ENCODE measurements around the gene CDH12.

- TF ChIP-seq POLR2AphosphoS5 (IDR thresholded peaks at IDR 0.05; ENCODE audit: low read depth, low read length) (no peak), REST (IDR thresholded peaks at IDR 0.05; ENCODE audit: insufficient read depth in 1 of 2, low read depth in 2 of 2, low read length in 2 of 2) (no peak)
These were observed 1061.8 kb downstream of the CDH12 start for GRCh38 chr5:21791304-21791703.

Data from PFSK-1 (cell line).